Tibial nerve (tissue), 4 donors: ENCODE results near the gene THRAP3. TPM values are rescaled to one million over a fixed set of nuclear protein-coding genes. Genes with fewer than 3 reads are reported as not detected.

Source experiments
- DNase-seq, 2 donors: peaks; one replicate each; pipeline ENCODE4 v3.0.0-alpha.2; 2019; ENCODE audit warnings: low spot score in 2 of 2
- H3K27ac ChIP-seq, 4 donors: fragments of 200-600 bp; sonication (generic) in 3 of 4; one replicate each; pipeline ENCODE4 v1.5.1; 2017 to 2019; ENCODE audit warnings: mild to moderate bottlenecking in 1 of 4
- H3K27me3 ChIP-seq, 2 donors: fragments of 200-600 bp; sonication (generic) in 1 of 2; one replicate each; pipeline versions ENCODE4 v1.5.1 to v1.6.0; 2017 to 2019
- H3K36me3 ChIP-seq, 3 donors: fragments of 200-600 bp; sonication (generic); one replicate each; pipeline ENCODE4 v1.5.1; 2018 to 2019
- H3K4me1 ChIP-seq, 4 donors: fragments of 200-600 bp; sonication (generic) in 3 of 4; one replicate each; pipeline ENCODE4 v1.5.1; 2017 to 2019
- H3K4me3 ChIP-seq, 4 donors: fragments of 200-600 bp; sonication (generic) in 3 of 4; one replicate each; pipeline ENCODE4 v1.5.1; 2017 to 2019; ENCODE audit warnings: mild to moderate bottlenecking in 1 of 4, moderate library complexity in 1 of 4
- H3K9me3 ChIP-seq, 4 donors: fragments of 200-600 bp; sonication (generic) in 3 of 4; one replicate each; pipeline ENCODE4 v1.5.1; 2017 to 2019
- EP300 ChIP-seq, 2 donors: sonication (generic); formaldehyde crosslinking; IDR thresholded peaks; one replicate each; pipeline ENCODE4 v1.6.1; 2017; ENCODE audit warnings: antibody characterized with exemption in 2 of 2, mild to moderate bottlenecking in 1 of 2
- POLR2A ChIP-seq, 2 donors: fragments of 450-650 bp; IDR thresholded peaks; one replicate each; pipeline ENCODE4 v1.6.1; 2017; ENCODE audit warnings: antibody characterized with exemption in 2 of 2, mild to moderate bottlenecking in 2 of 2, moderate library complexity in 2 of 2
- WGBS, 2 donors: methylation state at CpG; one replicate each; pipeline ENCODE4 v1.1.5; 2018; 5-methylcytosine and 5-hydroxymethylcytosine counted together
- total RNA-seq, 4 donors: library from RNA; depleted of rRNA; stranded (reverse); fragments of >200 nt; gene quantifications; one replicate each; pipeline ENCODE4 v1.1.0, GENCODE V29; 2016
- TF ChIP-seq, protein P1 (sequence below), 5 experiments: fragments of 200-600 bp in 3 of 5; fragments of 450-650 bp in 2 of 5; sonication (generic) in 3 of 5; IDR thresholded peaks; one replicate each; pipeline ENCODE4 v1.5.1; 2016 to 2019; ENCODE audit warnings: antibody characterized with exemption in 5 of 5, mild to moderate bottlenecking in 3 of 5, moderate library complexity in 2 of 5

THRAP3 gene
- total RNA-seq, 4 donors from 2014 or later = 89.2 to 114 (median 97.0) TPM

- 80 to 82% methylated on average over 10 of the region's 10 CpGs for WGBS, 2 donors
- Histone ChIP-seq H3K27ac (peak overlapping the region in 3 of 4 donors; percentile 65 to 84 (median 72)), H3K36me3 (peaks cover 6 to 47% (median 7%) of the 10 kb centered on the region in 3 donors), H3K27me3 (no peaks in the 10 kb centered on the region), H3K4me3 (no peak overlapping the region), H3K9me3 (no peaks in the 10 kb centered on the region), H3K4me1 (peaks cover 0 to 23% (median 13%) of the 10 kb centered on the region in 4 donors)
- DNase-seq = no peak
- TF ChIP-seq, protein P1, sequence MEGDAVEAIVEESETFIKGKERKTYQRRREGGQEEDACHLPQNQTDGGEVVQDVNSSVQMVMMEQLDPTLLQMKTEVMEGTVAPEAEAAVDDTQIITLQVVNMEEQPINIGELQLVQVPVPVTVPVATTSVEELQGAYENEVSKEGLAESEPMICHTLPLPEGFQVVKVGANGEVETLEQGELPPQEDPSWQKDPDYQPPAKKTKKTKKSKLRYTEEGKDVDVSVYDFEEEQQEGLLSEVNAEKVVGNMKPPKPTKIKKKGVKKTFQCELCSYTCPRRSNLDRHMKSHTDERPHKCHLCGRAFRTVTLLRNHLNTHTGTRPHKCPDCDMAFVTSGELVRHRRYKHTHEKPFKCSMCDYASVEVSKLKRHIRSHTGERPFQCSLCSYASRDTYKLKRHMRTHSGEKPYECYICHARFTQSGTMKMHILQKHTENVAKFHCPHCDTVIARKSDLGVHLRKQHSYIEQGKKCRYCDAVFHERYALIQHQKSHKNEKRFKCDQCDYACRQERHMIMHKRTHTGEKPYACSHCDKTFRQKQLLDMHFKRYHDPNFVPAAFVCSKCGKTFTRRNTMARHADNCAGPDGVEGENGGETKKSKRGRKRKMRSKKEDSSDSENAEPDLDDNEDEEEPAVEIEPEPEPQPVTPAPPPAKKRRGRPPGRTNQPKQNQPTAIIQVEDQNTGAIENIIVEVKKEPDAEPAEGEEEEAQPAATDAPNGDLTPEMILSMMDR (IDR thresholded peaks at IDR 0.05) = no peak
- TF ChIP-seq EP300 (IDR thresholded peaks at IDR 0.05) (no peak), POLR2A (IDR thresholded peaks at IDR 0.05) (no peak)
Measured at GRCh38 chr1:36304970-36305914, 81.0 kb downstream of the THRAP3 start.

GRCh38 chr1:36305915-36306209 lies 81.6 kb downstream of the THRAP3 start:
- Histone ChIP-seq H3K4me3 (peak overlapping the region in 2 of 4 donors; percentile 64 to 68), H3K9me3 (no peaks in the 10 kb centered on the region), H3K4me1 (peaks cover 0 to 21% (median 13%) of the 10 kb centered on the region in 4 donors), H3K27ac (peak overlapping the region in 3 of 4 donors; percentile 65 to 84 (median 72)), H3K36me3 (peaks cover 6 to 43% (median 7%) of the 10 kb centered on the region in 3 donors), H3K27me3 (no peaks in the 10 kb centered on the region)
- TF ChIP-seq, protein P1 (IDR thresholded peaks at IDR 0.05) = no peak
- TF ChIP-seq EP300 (IDR thresholded peaks at IDR 0.05) = no peak
- WGBS, 2 donors = 66 to 67% methylated on average over 6 to 7 of the region's 7 CpGs
- DNase-seq = no peak

- peak in 1 of 2 donors; percentile 33 for DNase-seq
- H3K27me3 ChIP-seq = no peaks in the 10 kb centered on the region
- TF ChIP-seq EP300 (IDR thresholded peaks at IDR 0.05) = peak in 1 of 2 donors; percentile 2
- TF ChIP-seq POLR2A (IDR thresholded peaks at IDR 0.05) = no peak
- TF ChIP-seq, protein P1 (IDR thresholded peaks at IDR 0.05) = peak in 1 of 5 experiments; percentile 17
- 0 to 4% methylated on average over 1 to 39 of the region's 65 CpGs for WGBS, 2 donors
- peak within 1 kb of the TSS; percentile 59 to 71 (median 66) for H3K4me3 ChIP-seq
- H3K4me1 ChIP-seq = peaks cover 0 to 21% (median 13%) of the 10 kb centered on the region in 4 donors
- H3K9me3 ChIP-seq = no peaks in the 10 kb centered on the region
- peaks cover 3 to 43% (median 6%) of the 10 kb centered on the region in 3 donors for H3K36me3 ChIP-seq
- peak within 1 kb of the TSS; percentile 15 to 84 (median 68) for H3K27ac ChIP-seq
Measured at GRCh38 chr1:36306210-36306901, 82.1 kb downstream of the THRAP3 start, which contains the start of gene SH3D21. Gene SH3D21 (plus strand): TSS chr1:36306368. CDS start chr1:36306421, 53 bp downstream.

DNA sequence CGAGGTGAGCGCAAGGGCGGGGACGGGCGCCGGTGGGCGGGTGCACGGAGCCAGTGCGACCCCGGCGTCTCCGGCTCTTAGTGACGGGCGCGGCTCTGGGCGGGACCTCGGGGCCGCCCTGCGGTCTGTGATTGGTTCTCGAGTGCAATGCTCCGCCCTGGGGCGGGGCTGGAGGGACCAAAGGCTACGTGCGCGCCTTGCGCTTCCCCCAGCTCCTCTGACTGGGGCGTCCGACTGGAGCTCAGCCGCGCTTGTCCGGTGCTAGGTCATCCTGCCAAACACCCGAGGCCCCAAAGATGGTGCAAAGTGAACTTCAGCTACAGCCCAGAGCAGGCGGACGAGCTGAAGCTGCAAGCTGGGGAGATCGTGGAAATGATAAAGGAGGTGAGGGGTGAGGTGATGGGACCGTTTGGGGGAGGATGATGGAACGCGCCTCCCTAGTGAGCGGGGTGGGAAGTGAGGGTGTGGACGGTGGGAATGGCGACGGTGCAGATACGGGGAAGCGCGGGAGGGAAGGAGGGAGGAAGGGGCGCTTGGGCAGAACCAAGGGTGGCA lies 82.7 kb downstream of the THRAP3 start:
- 2% methylated on average over 24 to 26 of the region's 46 CpGs for WGBS, 2 donors
- TF ChIP-seq POLR2A (IDR thresholded peaks at IDR 0.05) = peak; percentile 17 to 59
- TF ChIP-seq, protein P1 (IDR thresholded peaks at IDR 0.05) = no peak
- peak in 1 of 2 donors; percentile 61 for TF ChIP-seq EP300 (IDR thresholded peaks at IDR 0.05)
- Histone ChIP-seq H3K4me3 (peak overlapping the region; percentile 59 to 71 (median 66)), H3K9me3 (no peaks in the 10 kb centered on the region), H3K27ac (peak overlapping the region; percentile 15 to 84 (median 68)), H3K36me3 (peaks cover 0 to 39% (median 5%) of the 10 kb centered on the region in 3 donors), H3K4me1 (peaks cover 0 to 21% (median 13%) of the 10 kb centered on the region in 4 donors), H3K27me3 (no peaks in the 10 kb centered on the region)
- DNase-seq = peak; percentile 79
